GM21515 (cell line): ENCODE results near the gene PXT1.
"Not testable (repeated sequence)": the region's sequence is repeated elsewhere in the genome, so short reads cannot be mapped to it uniquely, and the experiment has no call there.

ENCODE experiments used
- ATAC-seq: cut with Tn5 transposase; IDR thresholded peaks from one replicate; pipeline ENCODE4 v1.9.1; 2021; ENCODE audit not compliant: unreplicated experiment

Gene PXT1

DNA sequence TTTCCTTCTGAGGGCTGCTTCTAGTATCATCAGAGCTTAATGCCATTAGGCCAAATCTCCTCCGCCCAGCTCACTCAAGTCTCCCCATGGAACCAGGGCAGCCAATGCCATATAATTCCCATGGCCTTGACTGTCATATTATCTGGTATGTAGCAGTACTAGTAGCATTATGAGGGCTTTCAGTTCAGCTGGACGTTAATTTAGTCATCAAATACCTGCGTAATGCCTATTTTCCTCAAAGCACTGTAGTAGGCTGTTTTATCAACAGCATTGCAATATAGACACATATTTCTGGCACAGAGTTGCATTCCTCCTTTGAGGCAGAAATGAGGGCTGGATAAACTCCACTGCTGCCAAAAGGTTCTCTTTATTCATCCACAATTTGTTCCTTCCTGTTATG lies 1.8 kb upstream of the PXT1 start:
- no peak for ATAC-seq

DNA sequence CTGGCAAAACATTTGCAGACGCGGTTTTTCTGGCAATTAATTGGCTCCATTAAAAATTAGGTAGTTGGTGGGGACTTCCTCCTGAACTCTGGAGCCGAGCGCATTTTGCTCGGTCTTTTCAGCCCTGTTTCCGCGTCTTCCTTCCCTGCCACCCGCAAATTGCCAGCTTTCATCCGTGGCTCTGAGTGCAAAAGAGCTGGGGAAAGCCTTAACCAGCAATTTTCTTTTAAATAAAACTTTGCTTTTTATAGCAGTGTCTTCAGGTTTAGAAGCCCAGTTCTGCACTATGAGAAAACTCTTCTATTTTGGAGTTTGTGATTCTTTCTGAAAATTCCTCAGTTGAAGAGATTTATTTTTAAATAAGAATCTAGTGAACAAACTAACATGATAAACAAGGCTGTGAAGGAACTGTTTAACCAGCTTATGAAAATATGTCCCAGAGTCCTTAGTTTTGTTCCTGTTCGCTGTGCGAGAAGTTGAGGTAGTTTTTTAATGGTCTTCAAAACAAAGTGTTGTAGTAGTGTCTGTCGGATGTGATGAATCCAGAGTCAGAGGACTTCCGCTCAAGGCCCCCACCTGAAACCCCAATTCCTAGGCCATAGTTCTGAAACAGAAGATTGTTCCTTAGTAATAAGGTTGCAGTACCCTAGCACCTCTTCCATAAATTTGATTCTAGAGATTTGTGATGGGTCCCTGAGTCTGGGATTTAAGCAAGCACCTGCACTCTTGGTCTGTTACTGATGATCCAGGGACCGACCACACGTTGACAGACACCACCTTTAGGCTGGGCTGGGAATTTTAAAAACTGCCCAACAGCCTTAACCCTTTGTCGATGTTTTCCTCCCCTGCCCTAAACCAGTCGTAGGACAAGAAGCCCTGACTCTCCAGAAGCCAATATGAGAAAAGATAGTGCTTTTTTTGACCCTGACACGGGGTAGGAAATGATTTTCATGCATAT lies 1.1 kb upstream of the PXT1 start:
- peak; percentile 5 for ATAC-seq

DNA sequence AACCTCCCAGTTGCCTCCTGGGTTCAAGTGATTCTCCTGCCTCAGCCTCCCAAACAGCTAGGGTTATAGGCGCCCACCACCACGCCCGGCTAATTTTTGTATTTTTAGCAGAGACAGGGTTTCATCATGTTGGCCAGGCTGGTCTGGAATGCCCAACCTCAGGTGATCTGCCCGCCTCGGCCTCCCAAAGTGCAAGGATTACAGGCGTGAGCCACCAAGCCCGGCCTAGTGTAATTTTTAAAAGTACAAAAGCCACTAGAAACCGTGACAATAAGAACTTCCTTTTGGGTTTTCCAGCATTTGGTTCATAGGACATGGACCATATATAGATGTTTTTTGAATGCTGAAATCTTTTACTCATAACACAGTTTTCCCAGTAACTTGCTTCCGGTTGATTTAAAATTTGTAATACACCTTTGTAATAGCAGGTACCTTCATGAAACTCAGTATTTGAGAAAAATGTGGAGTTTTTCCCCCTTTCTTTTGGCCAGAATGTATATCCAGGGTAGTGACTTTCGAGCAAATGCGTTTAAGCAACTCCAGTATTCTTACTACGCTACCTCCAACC lies 467 bp downstream of the PXT1 start:
- ATAC-seq = no peak

DNA sequence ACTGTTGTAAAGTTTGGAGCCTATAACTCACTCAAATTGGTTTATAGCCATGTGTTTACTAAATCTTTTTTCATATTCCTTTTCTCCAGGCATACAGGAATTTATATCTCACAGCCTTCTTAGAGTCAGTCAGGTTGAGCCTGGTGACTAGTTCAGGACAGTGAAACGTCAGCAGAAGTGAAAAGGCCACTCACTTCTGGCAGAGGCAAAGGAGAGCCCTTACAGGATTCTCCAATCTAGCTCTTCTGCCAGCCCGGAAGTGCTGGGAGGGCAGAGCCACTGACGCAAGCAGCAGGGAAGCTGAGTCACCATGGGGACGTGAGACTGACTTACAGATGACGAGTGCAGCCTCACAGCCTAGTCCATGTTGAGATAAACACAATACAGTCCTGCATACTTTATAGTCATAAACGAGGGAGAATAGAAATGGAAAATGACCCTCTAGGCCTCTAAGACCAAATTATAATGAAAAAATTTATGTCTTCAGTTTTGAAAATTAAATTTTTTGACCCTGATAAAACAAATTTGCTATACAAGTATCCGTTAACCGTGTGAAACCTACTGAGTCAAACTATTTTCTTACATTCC lies 1.3 kb downstream of the PXT1 start:
- peak; percentile 51 for ATAC-seq

DNA sequence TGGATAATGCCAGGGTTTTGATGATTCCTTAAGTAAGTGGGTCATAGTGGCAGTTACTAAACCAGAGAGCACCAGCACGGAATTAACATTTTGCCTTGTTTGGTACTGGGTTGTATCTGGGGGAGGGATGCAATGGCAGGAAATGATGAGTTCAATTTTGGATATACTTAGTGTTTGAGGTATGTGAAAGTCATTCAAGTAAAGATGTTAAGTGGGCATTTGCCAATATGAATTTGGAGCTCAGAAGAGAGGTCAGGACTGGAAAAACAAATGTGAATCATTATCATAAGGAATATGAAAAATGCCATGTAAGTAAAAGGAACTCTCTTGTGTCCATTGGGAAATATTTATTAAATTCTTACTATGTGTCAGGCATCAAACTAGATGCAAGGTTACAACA lies 6.2 kb downstream of the PXT1 start:
- ATAC-seq = no peak

DNA sequence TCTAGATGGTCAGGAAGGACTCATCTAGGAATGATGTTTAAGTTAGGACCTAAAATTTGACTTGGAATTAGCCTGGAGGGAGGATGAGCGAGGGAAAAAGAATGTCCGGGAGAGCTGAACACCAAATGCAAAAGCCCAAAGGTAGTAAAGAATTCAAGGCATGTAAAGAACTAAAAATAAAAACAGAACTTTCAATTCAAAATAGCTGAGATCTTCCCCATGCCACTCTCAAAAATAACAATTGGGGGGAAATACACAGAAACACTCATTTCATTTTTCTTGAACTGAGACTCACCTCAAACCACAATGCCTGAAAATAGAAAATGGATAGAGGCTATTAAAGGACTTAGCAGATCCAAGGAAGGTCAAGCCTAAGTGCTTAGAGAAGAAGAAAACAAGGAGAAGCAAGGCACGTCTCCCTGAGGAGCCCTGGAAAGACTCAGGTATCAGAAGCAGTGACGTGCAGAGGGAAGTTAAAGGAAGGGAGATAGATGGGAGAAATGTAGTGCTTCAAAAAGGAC lies 10.4 kb downstream of the PXT1 start:
- no peak for ATAC-seq

DNA sequence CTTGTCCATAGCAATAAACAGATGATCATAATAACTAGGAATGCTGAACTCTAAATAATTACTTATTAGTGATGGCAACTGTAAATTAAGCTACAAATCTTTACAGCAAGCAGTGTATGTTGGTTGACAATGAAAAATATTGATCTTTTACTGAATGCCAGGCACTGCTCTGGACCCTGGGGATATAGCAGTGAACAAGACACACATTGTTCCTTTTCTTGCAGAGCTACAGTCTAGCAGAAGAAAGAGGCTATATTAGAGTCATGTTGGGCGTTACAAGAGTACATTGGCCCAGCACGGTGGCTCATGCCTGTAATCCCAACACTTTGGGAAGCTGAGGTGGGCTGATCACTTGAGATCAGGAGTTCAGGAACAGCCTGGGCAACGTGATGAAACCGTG lies 11.5 kb downstream of the PXT1 start:
- no peak for ATAC-seq

DNA sequence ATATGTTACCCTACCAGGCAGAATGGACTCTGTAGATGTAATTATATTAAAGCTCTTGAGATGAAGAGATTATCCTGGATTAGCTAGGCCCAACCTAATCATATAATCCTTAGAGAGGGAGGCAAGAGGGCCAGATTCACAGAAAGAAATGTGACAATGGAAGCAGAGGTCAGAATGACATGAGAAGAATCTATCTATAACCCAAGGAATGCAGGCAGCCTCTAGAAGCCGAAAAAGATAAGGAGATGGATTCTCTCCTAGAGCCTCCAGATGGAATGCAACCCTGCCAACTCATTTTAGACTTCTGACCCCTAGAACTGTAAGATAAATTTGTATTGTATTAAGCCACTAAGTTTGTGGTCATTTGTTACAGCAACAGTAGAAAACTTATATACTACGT lies 12.3 kb downstream of the PXT1 start:
- ATAC-seq = no peak

DNA sequence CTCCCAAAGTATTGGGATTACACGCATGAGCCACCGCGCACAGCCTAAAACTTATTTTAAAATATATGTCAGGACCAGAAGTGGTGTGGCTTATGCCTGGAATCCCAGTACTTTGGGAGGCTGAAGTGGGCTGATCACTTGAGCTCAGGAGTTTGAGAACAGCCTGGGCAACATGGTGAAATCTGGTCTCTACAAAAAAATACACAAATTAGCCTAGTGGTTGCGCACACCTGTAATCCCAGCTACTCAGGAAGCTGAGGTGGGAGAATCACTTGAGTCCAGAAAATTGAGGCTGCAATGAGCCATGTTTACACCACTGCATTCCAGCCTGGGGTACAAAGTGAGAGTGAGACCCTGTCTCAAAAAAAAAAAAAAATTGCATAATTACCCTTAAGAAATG lies 13.7 kb downstream of the PXT1 start:
- ATAC-seq = no peak

DNA sequence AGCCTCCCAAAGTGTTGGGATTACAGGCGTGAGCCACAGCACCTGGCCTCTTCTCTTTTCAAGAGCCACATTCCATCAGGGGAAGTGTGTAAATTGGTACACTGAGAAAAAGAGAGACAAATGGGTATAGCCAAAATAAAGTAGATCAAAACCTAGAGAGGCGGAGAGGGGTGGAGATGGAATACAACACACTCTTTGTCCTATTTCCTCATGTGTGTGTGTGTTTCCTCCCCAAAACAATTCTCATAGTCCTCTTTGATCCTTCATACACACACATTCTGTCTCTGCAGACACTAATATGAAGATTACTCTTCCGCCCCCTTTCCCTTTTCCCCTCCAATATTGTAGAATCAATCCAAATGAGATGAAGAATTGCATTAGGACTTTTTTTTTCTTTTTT lies 16.0 kb downstream of the PXT1 start:
- no peak for ATAC-seq

DNA sequence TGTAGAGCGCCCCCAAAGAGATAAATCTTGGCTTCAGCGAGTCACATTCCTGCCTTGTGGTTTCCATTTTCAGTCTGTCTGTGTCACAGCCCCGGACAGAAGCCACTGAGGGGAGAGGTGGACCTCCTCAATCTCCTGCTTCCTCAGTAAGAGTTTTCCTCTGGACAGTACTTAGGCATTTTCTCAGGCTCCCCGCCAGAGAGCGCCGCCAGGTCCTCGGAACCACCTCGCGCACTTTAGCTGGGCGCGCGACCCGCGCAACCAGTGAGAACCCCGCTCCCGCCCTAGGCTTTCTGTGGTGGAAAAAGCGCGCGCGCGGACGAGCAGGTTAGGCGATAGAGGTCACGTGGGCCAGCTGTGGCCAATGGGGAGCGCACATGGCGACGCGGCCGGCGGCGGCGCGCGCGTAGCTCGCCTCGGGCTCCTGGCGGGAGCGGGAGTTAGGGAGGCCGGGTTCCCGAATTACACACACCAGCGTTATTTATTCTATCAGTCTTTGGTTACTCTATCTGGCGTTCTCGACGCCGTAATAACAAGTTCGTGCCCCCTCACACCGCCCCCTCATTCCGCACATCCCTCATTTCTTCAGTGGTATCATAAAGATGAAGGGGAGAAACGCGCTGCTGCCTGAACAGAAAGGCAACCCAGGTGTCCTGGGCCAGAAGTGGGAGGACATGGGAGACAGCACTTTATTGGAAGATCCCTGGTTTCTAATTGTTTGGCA lies 19.4 kb downstream of the PXT1 start:
- peak; percentile 94 for ATAC-seq

DNA sequence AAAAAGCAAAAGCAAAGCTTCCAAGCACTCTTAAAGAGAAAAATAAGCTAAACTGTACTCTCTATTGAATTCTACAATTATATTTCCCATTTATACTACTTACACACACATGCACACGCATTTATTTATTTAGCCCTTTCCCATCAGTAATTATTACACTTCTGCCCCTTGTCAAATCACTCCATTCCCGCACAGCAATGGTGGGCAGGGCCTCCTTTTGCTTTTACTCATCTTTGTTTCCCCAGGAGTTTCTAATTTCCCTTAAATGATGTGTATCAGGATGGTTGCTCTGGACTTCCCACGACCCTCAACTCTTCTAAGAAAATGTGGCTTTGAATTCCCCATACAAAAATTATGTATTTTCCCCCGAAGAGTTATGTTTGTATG lies 19.9 kb downstream of the PXT1 start:
- no peak for ATAC-seq

DNA sequence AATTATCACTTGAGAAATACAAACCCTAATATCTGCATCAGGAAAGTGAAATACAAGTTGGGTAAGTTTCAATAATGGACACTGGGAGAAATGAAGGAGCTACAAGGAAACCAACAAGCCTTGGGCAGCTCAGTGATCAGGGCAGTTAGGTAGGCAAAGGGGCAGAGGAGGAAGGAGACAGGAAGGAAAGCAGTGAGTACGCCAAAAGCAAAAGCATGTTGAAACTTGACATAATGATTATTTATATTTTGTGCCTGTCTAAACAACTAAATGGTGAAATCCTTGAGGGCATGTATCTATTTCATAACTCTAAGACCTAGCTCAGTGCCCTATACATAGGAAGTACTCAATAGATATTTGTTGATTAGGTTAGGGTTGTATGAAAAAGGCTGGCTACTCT lies 23.3 kb downstream of the PXT1 start:
- no peak for ATAC-seq

DNA sequence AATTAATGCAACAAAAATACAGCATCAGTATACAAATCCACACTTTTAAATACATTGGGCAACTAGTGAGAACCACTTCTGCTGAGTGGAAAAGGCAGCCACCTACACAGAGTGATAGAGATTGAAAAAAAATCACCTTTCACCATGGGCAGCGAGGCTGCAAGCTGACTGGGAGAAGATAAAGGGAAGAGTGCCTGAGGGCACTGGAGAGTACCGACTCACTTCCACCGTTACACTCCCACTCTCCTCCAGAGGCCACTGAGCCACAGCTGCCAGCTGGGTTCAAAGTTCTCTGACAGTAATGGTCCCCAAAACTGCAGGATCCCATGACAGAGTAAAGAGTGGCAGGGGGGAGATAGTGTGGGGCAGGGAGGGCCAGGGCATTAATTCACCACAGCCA lies 24.1 kb downstream of the PXT1 start:
- ATAC-seq = no peak

DNA sequence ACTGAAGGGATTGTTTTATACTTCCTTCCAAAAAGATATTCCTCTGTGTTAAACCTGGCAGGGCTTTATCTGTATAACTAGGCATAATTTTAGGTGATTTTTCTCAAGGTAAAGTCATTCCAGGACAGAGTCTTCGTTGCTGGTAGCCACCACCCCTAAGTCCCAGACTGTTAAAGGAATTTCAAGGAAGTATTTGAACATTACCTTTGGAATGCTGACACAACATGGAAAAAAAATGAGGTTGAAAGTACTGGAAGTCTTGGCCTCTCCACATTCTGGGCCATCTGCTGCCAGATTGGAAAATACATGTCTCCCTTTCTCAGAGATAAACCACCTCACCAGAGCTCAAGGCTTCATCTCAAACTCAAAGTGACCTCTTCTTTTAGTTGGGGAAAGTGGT lies 28.2 kb downstream of the PXT1 start:
- ATAC-seq = no peak

DNA sequence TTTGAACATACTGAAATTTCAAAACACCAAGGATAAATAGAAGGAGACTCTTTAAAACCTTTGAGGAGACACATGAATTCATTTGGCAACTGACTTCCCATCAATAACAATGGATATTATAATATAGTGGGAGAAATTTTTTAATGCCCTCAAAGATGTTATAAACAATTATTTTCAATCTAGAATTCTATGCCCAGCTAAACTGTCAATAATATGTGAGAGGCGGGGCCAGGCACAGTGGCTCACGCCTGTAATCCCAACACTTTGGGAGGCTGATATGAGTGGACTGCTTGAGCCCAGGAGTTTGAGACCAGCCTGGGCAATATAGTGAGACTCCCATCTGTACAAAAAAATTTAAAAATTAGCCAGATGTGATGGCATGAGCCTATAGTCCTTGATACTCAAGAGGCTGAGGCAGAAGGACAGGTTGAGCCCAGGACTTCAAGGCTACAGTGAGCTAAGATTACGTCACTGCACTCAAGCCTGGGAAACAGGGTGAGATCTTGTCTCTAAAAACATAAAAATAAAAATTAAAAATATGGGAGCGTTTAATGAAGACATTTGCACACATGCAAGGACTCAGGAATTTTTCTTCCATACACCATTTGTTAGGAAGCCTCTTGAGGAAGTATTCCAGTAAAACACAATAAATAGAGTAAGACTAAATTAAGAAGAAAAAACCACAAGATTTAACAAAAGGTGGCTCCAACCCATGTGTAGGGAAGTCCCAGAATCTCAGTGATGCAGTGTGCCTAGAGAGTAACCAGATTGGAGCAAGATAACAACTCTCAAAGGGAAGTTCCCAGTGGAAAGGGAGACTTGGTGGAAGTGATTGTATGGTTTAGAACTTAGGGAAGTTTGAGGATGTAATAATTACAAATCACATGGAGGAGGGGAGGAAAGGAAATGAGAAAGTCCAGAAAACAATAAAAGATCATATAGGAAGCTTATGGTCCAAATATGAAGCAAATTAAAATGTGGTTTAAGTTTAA lies 28.9 kb downstream of the PXT1 start:
- no peak for ATAC-seq

DNA sequence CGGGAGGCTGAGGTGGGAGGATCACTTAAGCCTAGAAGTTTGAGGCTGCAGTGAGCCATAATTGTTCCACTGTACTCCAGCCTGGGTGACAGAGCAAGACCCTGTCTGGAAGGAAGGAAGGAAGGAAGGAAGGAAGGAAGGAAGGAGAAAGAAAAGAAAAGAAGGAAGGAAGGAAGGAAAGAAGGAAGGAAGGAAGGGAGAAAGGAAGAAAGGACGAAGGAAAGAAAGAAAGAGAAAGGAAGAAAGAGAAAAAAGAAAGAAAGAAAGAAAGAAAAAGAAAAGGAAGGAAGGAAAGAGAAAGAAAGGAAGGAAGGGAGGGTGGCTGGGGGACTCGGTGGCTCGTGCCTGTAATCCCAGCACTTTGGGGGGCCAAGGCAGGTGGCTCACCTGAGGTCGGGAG lies 32.9 kb downstream of the PXT1 start:
- ATAC-seq = not testable (repeated sequence)

DNA sequence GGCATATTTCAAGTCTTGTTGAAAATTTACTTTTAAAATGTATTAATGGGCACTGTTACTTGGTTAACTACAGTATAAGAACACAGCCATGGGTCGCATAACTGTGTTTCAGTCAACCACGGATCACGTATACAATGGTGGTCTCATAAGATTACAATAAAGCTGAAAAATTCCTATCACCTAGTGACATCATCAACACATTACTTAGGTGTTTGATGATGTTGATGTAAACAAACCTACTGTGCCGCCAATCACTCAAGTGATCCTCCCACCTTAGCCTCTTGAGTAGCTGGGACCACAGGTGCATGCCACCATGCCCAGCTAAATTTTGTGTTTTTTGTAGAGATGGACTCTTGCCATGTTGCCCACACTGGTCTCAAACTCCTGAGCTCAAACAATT lies 38.5 kb downstream of the PXT1 start:
- no peak for ATAC-seq

DNA sequence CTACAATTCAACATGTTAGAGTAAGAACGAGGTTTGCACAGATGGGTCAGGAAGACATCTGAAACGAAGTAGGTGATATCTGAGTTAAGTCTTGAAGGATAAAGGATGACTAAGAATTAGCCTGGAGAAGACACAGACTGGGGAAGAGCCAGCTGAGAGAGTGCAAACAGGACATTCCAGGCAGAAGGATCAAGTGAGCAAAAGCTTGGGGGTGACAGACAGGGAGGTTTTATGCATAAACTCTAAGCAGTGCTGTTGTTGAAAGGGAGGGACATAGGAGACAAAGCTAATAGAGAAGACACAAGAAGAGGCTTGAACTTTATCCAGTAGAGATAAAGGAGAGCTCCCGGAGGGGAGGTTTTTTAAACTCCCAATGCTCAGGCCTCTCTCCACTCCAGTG lies 40.2 kb downstream of the PXT1 start:
- no peak for ATAC-seq

DNA sequence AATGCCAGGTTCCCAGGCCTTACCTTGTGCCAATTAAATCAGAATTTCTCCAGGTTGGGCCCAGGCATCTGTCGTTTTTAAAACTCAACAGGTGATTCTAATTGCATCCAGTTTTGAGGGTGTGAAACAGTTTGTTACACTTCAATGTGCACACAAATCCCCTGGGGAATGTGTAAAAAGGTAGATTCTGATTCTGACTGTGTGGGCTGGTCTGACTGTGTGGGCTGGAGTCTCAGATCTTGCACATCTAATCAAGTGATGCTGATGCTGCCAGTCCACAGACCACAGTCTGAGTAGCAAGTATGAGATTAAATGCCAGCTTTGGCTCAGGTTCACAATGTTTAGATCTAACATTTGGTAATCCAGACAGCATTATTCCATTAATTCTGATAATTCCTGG lies 42.7 kb downstream of the PXT1 start:
- ATAC-seq = no peak
